Transverse colon (tissue), 3 donors: ENCODE measurements around the gene SLC26A3.

Experiments used
- CTCF ChIP-seq, 5 experiments: fragments of 200-600 bp in 3 of 5; fragments of 450-650 bp in 2 of 5; sonication (generic) in 3 of 5; IDR thresholded peaks; 1 replicate in 2 of 5; 2 replicates in 3 of 5; pipeline ENCODE4 v1.5.1; 2016 to 2017; ENCODE audit warnings: antibody characterized with exemption in 5 of 5, inconsistent platforms in 3 of 5, mild to moderate bottlenecking in 2 of 5, moderate library complexity in 1 of 5
- EP300 ChIP-seq: sonication (generic); formaldehyde crosslinking; IDR thresholded peaks from one replicate; pipeline ENCODE4 v1.6.1; 2017; ENCODE audit warnings: antibody characterized with exemption, low read depth

- TF ChIP-seq CTCF (IDR thresholded peaks at IDR 0.05) (no peak), EP300 (no peak)
Observed at GRCh38 chr7:107782374-107782773, 20.6 kb downstream of the SLC26A3 start.
